SK-N-SH (cell line): Measurements from ENCODE around the gene ARHGEF25. TPM values are rescaled to one million over a fixed set of nuclear protein-coding genes. Genes with fewer than 3 reads are reported as not detected.

ENCODE experiments used
- CTCF ChIA-PET: fragments of 300-600, 350-600 bp; formaldehyde crosslinking; extraction: SDS; loops from one replicate; lab custom pipeline; 2021; lab: Yijun Ruan, JAX
- POLR2A ChIA-PET: fragments of 350-600 bp; sonication (Branson Sonifier 250); formaldehyde crosslinking; extraction: SDS; loops from one replicate; lab custom pipeline; 2020; ENCODE audit warnings: antibody characterized with exemption, inconsistent platforms; lab: Yijun Ruan, JAX
- DNase-seq: peaks from one replicate; pipeline ENCODE4 v3.0.0; 2012
- H2AFZ ChIP-seq: fragments of 200-600 bp; sonication (generic); 2 replicates; pipeline ENCODE4 v1.8.1; 2016; ENCODE audit warnings: antibody characterized with exemption, mild to moderate bottlenecking, low read depth
- H3F3A ChIP-seq: fragments of 200-600 bp; sonication (generic); replicated peaks from 2 replicates; pipeline ENCODE3; 2016; ENCODE audit warnings: antibody characterized with exemption, mild to moderate bottlenecking; ENCODE audit not compliant: insufficient read depth
- H3K27ac ChIP-seq, 2 experiments: fragments of 200-500 bp in 1 of 2; fragments of 200-600 bp in 1 of 2; sonication (Bioruptor generic) in 1 of 2; sonication (generic), shearing (Covaris generic) in 1 of 2; 2 replicates each; pipeline versions ENCODE4 v1.5.1 to v1.6.1; 2014 to 2016; ENCODE audit warnings: low read depth in 2 of 2, inconsistent platforms in 1 of 2, low read length in 1 of 2, mild to moderate bottlenecking in 1 of 2, mixed read lengths in 1 of 2
- H3K27me3 ChIP-seq: fragments of 200-600 bp; sonication (generic), shearing (Covaris generic); 2 replicates; pipeline ENCODE4 v1.6.1; 2016; ENCODE audit warnings: mixed run types; ENCODE audit not compliant: insufficient read depth
- H3K36me3 ChIP-seq, 2 experiments: fragments of 200-500 bp in 1 of 2; fragments of 200-600 bp in 1 of 2; sonication (Bioruptor generic) in 1 of 2; sonication (generic) in 1 of 2; replicated peaks in 1 of 2; 2 replicates each; pipeline versions ENCODE3 to v1.5.1; 2014 to 2016; ENCODE audit warnings: low read length in 1 of 2, mild to moderate bottlenecking in 1 of 2; ENCODE audit not compliant: insufficient read depth in 2 of 2, control insufficient read depth in 1 of 2
- H3K4me1 ChIP-seq, 2 experiments: fragments of 200-500 bp in 1 of 2; fragments of 200-600 bp in 1 of 2; sonication (Bioruptor generic) in 1 of 2; sonication (generic), shearing (Covaris generic) in 1 of 2; 2 replicates each; pipeline versions ENCODE4 v1.5.1 to v1.6.1; 2014 to 2016; ENCODE audit warnings: low read depth in 1 of 2, low read length in 1 of 2, mixed run types in 1 of 2; ENCODE audit not compliant: insufficient read depth in 2 of 2, control insufficient read depth in 1 of 2
- H3K4me2 ChIP-seq: fragments of 200-600 bp; sonication (generic), shearing (Covaris generic); 2 replicates; pipeline ENCODE4 v1.6.1; 2017; ENCODE audit warnings: mixed run types
- H3K4me3 ChIP-seq, 2 experiments: fragments of 200-500 bp in 1 of 2; fragments of 200-600 bp in 1 of 2; sonication (Bioruptor generic) in 1 of 2; sonication (generic), shearing (Covaris generic) in 1 of 2; 2 replicates each; pipeline versions ENCODE4 v1.5.1 to v1.8.1; 2014 to 2016; ENCODE audit warnings: low read depth in 2 of 2, inconsistent platforms in 1 of 2, low read length in 1 of 2, mild to moderate bottlenecking in 1 of 2, mixed read lengths in 1 of 2, moderate library complexity in 1 of 2
- H3K79me2 ChIP-seq: fragments of 200-600 bp; sonication (generic); 2 replicates; pipeline ENCODE4 v1.8.1; 2017; ENCODE audit warnings: mild to moderate bottlenecking; ENCODE audit not compliant: insufficient read depth
- H3K9ac ChIP-seq: fragments of 200-600 bp; sonication (generic); 2 replicates; pipeline ENCODE4 v1.6.1; 2017; ENCODE audit warnings: mixed run types
- H3K9me2 ChIP-seq: fragments of 200-600 bp; sonication (generic); 2 replicates; pipeline ENCODE4 v1.6.1; 2017; ENCODE audit warnings: mixed run types
- H3K9me3 ChIP-seq: fragments of 200-600 bp; sonication (generic); 2 replicates; pipeline ENCODE4 v1.6.1; 2017; ENCODE audit warnings: mixed run types, mild to moderate bottlenecking, moderate library complexity
- H4K20me1 ChIP-seq: fragments of 200-600 bp; sonication (generic); 2 replicates; pipeline ENCODE4 v1.6.1; 2017; ENCODE audit warnings: mild to moderate bottlenecking, mixed run types; ENCODE audit not compliant: insufficient read depth
- EP300 ChIP-seq, 2 experiments: IDR thresholded peaks; 2 replicates each; pipeline versions ENCODE4 v1.4.0 to v1.6.1; 2012; ENCODE audit warnings: borderline replicate concordance in 1 of 2, low read depth in 1 of 2, low read length in 1 of 2
- EZH2phosphoT487 ChIP-seq: fragments of 200-600 bp; sonication (generic); IDR thresholded peaks from 2 replicates; pipeline ENCODE4 v1.6.1; 2017; ENCODE audit warnings: low read depth, mixed run types, mild to moderate bottlenecking, antibody characterized with exemption, moderate library complexity, borderline replicate concordance
- FOSL2 ChIP-seq: IDR thresholded peaks from 2 replicates; pipeline ENCODE4 v1.4.0; 2012; ENCODE audit warnings: low read depth, mild to moderate bottlenecking, moderate library complexity, borderline replicate concordance
- JUND ChIP-seq: IDR thresholded peaks from 2 replicates; pipeline ENCODE4 v1.4.0; 2012
- MEF2A ChIP-seq: IDR thresholded peaks from 2 replicates; pipeline ENCODE4 v1.4.0; 2012; ENCODE audit warnings: low read depth, borderline replicate concordance
- MXI1 ChIP-seq: IDR thresholded peaks from 2 replicates; pipeline ENCODE4 v1.6.1; 2012; ENCODE audit warnings: mild to moderate bottlenecking, low read depth, low read length, improper control_type of control experiment
- RAD21 ChIP-seq: IDR thresholded peaks from 2 replicates; pipeline ENCODE4 v1.6.1; 2012; ENCODE audit warnings: mild to moderate bottlenecking, low read length
- RCOR1 ChIP-seq: fragments of 150-350 bp; IDR thresholded peaks from 2 replicates; pipeline ENCODE4 v1.6.1; 2017; ENCODE audit warnings: antibody characterized with exemption, low read length
- RFX5 ChIP-seq: IDR thresholded peaks from 2 replicates; pipeline ENCODE4 v1.6.1; 2012; ENCODE audit warnings: mild to moderate bottlenecking, improper control_type of control experiment, low read length
- RXRA ChIP-seq: IDR thresholded peaks from 2 replicates; pipeline ENCODE4 v1.4.0; 2012; ENCODE audit warnings: low read depth, mild to moderate bottlenecking, borderline replicate concordance
- USF1 ChIP-seq: IDR thresholded peaks from 2 replicates; pipeline ENCODE4 v1.4.0; 2012; ENCODE audit warnings: low read depth, borderline replicate concordance
- USF2 ChIP-seq: fragments of 150-350 bp; IDR thresholded peaks from 2 replicates; pipeline ENCODE4 v1.6.1; 2017; ENCODE audit warnings: antibody characterized with exemption, low read length, low read depth, borderline replicate concordance
- WGBS: methylation state at CpG from one replicate; pipeline ENCODE4 v1.1.6; 2017; ENCODE audit warnings: low lambda C conversion rate; 5-methylcytosine and 5-hydroxymethylcytosine counted together
- polyA plus RNA-seq, 3 experiments: library from polyadenylated mRNA; depleted of rRNA; stranded (reverse); fragments of >200 nt; gene quantifications; 2 replicates each; pipeline ENCODE4 v1.2.3, GENCODE V29; 2012
- TF ChIP-seq, protein P1 (sequence below): fragments of 200-600 bp; sonication (generic); IDR thresholded peaks from 2 replicates; pipeline ENCODE4 v1.6.1; 2017; ENCODE audit warnings: antibody characterized with exemption, mild to moderate bottlenecking, moderate library complexity
- TF ChIP-seq, protein P2 (sequence below): fragments of 150-350 bp; IDR thresholded peaks from 2 replicates; pipeline ENCODE4 v1.6.1; 2016; ENCODE audit warnings: mild to moderate bottlenecking, low read depth, low read length
- TF ChIP-seq, protein P3 (sequence below): IDR thresholded peaks from 2 replicates; pipeline ENCODE4 v1.6.1; 2012; ENCODE audit warnings: mild to moderate bottlenecking, low read depth, low read length, moderate library complexity

Gene ARHGEF25
- polyA plus RNA-seq, 1 of the 3 experiments (the other 2 are of a cell fraction): 48.1 TPM

GRCh38 chr12:57606399-57606798, 4.8 kb upstream of the ARHGEF25 start:
- Histone ChIP-seq H4K20me1 (no peaks in the 10 kb centered on the region), H3F3A (peaks cover 6% of the 10 kb centered on the region), H3K27me3 (no peaks in the 10 kb centered on the region), H3K9ac (no peak overlapping the region), H3K27ac (no peak overlapping the region), H3K79me2 (peaks cover 6% of the 10 kb centered on the region; the same call in 1 of the 2 replicates), H3K9me3 (no peaks in the 10 kb centered on the region), H3K4me2 (no peak overlapping the region), H3K36me3 (peaks cover 4 to 41% of the 10 kb centered on the region in 2 experiments), H2AFZ (no peak overlapping the region), H3K4me3 (no peak overlapping the region), H3K9me2 (no peaks in the 10 kb centered on the region), H3K4me1 (peaks cover 9 to 31% of the 10 kb centered on the region in 2 experiments; a peak in 3 of 4 replicates)
- ChIA-PET CTCF (interaction anchor here (1.1 to 7.6 kb wide), 6 partner anchors 13 to 27 kb away, joined by 3 to 65 read pairs (median 6); partner anchors contain the start of gene B4GALNT1), POLR2A (interaction anchor here (1.4 to 1.5 kb wide), 2 partner anchors 10 to 14 kb away, joined by 3 to 4 read pairs; no protein-coding TSS in a partner anchor)
- WGBS: 84% methylated on average over 2 of the region's 2 CpGs
- TF ChIP-seq RCOR1: no peak
- TF ChIP-seq EP300 (IDR thresholded peaks at IDR 0.05; ENCODE audit: borderline replicate concordance in 1 of 2, low read depth in 1 of 2, low read length in 1 of 2): no peak
- no peak for TF ChIP-seq JUND
- no peak for TF ChIP-seq RAD21
- no peak for TF ChIP-seq EZH2phosphoT487
- no peak for TF ChIP-seq MEF2A
- no peak for TF ChIP-seq MXI1
- TF ChIP-seq RFX5: no peak
- no peak for TF ChIP-seq USF2
- TF ChIP-seq, protein P1, sequence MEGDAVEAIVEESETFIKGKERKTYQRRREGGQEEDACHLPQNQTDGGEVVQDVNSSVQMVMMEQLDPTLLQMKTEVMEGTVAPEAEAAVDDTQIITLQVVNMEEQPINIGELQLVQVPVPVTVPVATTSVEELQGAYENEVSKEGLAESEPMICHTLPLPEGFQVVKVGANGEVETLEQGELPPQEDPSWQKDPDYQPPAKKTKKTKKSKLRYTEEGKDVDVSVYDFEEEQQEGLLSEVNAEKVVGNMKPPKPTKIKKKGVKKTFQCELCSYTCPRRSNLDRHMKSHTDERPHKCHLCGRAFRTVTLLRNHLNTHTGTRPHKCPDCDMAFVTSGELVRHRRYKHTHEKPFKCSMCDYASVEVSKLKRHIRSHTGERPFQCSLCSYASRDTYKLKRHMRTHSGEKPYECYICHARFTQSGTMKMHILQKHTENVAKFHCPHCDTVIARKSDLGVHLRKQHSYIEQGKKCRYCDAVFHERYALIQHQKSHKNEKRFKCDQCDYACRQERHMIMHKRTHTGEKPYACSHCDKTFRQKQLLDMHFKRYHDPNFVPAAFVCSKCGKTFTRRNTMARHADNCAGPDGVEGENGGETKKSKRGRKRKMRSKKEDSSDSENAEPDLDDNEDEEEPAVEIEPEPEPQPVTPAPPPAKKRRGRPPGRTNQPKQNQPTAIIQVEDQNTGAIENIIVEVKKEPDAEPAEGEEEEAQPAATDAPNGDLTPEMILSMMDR: no peak
- no peak for TF ChIP-seq FOSL2
- TF ChIP-seq, protein P2, sequence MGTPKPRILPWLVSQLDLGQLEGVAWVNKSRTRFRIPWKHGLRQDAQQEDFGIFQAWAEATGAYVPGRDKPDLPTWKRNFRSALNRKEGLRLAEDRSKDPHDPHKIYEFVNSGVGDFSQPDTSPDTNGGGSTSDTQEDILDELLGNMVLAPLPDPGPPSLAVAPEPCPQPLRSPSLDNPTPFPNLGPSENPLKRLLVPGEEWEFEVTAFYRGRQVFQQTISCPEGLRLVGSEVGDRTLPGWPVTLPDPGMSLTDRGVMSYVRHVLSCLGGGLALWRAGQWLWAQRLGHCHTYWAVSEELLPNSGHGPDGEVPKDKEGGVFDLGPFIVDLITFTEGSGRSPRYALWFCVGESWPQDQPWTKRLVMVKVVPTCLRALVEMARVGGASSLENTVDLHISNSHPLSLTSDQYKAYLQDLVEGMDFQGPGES: no peak
- no peak for TF ChIP-seq USF1
- TF ChIP-seq, protein P3, sequence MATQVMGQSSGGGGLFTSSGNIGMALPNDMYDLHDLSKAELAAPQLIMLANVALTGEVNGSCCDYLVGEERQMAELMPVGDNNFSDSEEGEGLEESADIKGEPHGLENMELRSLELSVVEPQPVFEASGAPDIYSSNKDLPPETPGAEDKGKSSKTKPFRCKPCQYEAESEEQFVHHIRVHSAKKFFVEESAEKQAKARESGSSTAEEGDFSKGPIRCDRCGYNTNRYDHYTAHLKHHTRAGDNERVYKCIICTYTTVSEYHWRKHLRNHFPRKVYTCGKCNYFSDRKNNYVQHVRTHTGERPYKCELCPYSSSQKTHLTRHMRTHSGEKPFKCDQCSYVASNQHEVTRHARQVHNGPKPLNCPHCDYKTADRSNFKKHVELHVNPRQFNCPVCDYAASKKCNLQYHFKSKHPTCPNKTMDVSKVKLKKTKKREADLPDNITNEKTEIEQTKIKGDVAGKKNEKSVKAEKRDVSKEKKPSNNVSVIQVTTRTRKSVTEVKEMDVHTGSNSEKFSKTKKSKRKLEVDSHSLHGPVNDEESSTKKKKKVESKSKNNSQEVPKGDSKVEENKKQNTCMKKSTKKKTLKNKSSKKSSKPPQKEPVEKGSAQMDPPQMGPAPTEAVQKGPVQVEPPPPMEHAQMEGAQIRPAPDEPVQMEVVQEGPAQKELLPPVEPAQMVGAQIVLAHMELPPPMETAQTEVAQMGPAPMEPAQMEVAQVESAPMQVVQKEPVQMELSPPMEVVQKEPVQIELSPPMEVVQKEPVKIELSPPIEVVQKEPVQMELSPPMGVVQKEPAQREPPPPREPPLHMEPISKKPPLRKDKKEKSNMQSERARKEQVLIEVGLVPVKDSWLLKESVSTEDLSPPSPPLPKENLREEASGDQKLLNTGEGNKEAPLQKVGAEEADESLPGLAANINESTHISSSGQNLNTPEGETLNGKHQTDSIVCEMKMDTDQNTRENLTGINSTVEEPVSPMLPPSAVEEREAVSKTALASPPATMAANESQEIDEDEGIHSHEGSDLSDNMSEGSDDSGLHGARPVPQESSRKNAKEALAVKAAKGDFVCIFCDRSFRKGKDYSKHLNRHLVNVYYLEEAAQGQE: no peak
- no peak for TF ChIP-seq RXRA
- no peak for DNase-seq
